ENCODE measurements around the gene PRSS35.
A peak's percentile ranks its signal among the peaks of the same experiment; 100 is the strongest.
"Not testable (repeated sequence)": the region's sequence is repeated elsewhere in the genome, so short reads cannot be mapped to it uniquely, and the experiment has no call there.

PRSS35 gene

GRCh38 chr6:83511901-83512681 lies at the start of gene PRSS35:
PRSS35 (plus strand) TSS chr6:83512534; CDS start chr6:83523442, 10,908 bp downstream.
- DNase-seq (ENCODE audit: low read depth) = peak; percentile 0

- no peak for DNase-seq (ENCODE audit: low read depth)
Measured at GRCh38 chr6:83463886-83464285, 48.4 kb upstream of the PRSS35 start.

GRCh38 chr6:83464381-83465140 lies 47.8 kb upstream of the PRSS35 start:
- DNase-seq (ENCODE audit: low read depth) = no peak

- DNase-seq (ENCODE audit: low read depth) = no peak
Measured at GRCh38 chr6:83466328-83466727, 46.0 kb upstream of the PRSS35 start.

GRCh38 chr6:83467620-83468036 lies 44.7 kb upstream of the PRSS35 start:
- no peak for DNase-seq (ENCODE audit: low read depth)

- no peak for DNase-seq (ENCODE audit: low read depth)
Measured at GRCh38 chr6:83470001-83470400, 42.3 kb upstream of the PRSS35 start.

GRCh38 chr6:83470587-83470986 lies 41.7 kb upstream of the PRSS35 start:
- DNase-seq (ENCODE audit: low read depth) = no peak

GRCh38 chr6:83472767-83473166 lies 39.6 kb upstream of the PRSS35 start:
- no peak for DNase-seq (ENCODE audit: low read depth)

GRCh38 chr6:83474309-83474708 lies 38.0 kb upstream of the PRSS35 start:
- no peak for DNase-seq (ENCODE audit: low read depth)

GRCh38 chr6:83476971-83477370 lies 35.4 kb upstream of the PRSS35 start:
- no peak for DNase-seq (ENCODE audit: low read depth)

GRCh38 chr6:83479389-83479788 lies 32.9 kb upstream of the PRSS35 start:
- DNase-seq (ENCODE audit: low read depth) = no peak

GRCh38 chr6:83480470-83480869 lies 31.9 kb upstream of the PRSS35 start:
- DNase-seq (ENCODE audit: low read depth) = no peak

GRCh38 chr6:83481938-83482337 lies 30.4 kb upstream of the PRSS35 start:
- not testable (repeated sequence) for DNase-seq (ENCODE audit: low read depth)

- no peak for DNase-seq (ENCODE audit: low read depth)
Measured at GRCh38 chr6:83488448-83488847, 23.9 kb upstream of the PRSS35 start.

- no peak for DNase-seq (ENCODE audit: low read depth)
Measured at GRCh38 chr6:83488861-83489260, 23.5 kb upstream of the PRSS35 start.

- no peak for DNase-seq (ENCODE audit: low read depth)
Measured at GRCh38 chr6:83490217-83490807, 22.0 kb upstream of the PRSS35 start.

- no peak for DNase-seq (ENCODE audit: low read depth)
Measured at GRCh38 chr6:83505356-83505755, 7.0 kb upstream of the PRSS35 start.

GRCh38 chr6:83509441-83509840 lies 2.9 kb upstream of the PRSS35 start:
- no peak for DNase-seq (ENCODE audit: low read depth)

- no peak for DNase-seq (ENCODE audit: low read depth)
Measured at GRCh38 chr6:83510791-83511190, 1.5 kb upstream of the PRSS35 start.

- DNase-seq (ENCODE audit: low read depth) = no peak
Measured at GRCh38 chr6:83511266-83511665, 1.1 kb upstream of the PRSS35 start.

- DNase-seq (ENCODE audit: low read depth) = no peak
Measured at GRCh38 chr6:83514466-83514865, 2.1 kb downstream of the PRSS35 start.

- DNase-seq (ENCODE audit: low read depth) = no peak
Measured at GRCh38 chr6:83514866-83515466, 2.6 kb downstream of the PRSS35 start.

- no peak for DNase-seq (ENCODE audit: low read depth)
Measured at GRCh38 chr6:83517500-83517899, 5.2 kb downstream of the PRSS35 start.

Measured in activated gamma-delta T cell treated with anti-CD3 and anti-CD28 coated beads, Interleukin-2, amount 50 U/mL, for 16 hours (primary cell).